ENCODE measurements around the gene EMX1. TPM values are rescaled to one million over a fixed set of nuclear protein-coding genes. Genes with fewer than 3 reads are reported as not detected.

Gene EMX1
- total and polyA plus RNA-seq, 2 of the 13 experiments (the other 11 are each of a cell fraction or from before 2014, with no cell fraction given) = 0.62 to 4.9 TPM

DNA sequence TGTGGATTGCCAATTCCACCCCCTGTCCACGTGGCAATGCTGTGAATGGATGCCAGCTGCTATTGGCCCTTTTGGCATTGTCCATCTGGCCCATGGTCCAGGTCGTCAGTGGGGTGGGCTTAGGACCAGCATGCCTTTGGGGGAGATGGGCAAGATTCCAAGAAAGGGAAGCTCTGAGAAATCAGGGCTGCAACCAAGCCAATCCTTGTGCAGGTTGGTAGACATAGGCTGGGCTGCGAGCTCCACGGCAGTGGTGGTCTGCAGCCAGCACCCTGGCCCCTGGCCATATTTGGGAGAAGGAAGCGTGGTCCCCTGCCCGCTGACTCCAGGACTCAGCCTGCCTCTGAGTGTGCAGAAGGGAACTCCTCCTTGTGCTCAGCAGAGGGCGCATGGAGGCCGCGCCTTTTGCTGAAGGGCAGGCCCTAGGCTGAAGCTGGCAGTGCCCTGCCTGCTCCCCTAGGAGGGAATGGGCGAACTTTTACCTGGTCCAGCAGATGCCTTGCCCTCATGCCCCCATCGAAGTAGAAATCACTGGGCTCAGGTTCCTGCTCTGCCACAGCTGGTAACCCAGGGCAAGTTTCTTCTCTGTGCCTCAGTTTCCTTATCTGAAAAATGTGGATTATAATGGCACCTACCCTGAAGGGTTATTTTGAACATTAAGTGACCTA is 24.7 kb upstream of the EMX1 start (continued):
- TF ChIP-seq, protein P1, sequence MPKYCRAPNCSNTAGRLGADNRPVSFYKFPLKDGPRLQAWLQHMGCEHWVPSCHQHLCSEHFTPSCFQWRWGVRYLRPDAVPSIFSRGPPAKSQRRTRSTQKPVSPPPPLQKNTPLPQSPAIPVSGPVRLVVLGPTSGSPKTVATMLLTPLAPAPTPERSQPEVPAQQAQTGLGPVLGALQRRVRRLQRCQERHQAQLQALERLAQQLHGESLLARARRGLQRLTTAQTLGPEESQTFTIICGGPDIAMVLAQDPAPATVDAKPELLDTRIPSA (CRISPR knock-in tag; IDR thresholded peaks at IDR 0.05; ENCODE audit: borderline replicate concordance) = no peak
- no peak for TF ChIP-seq FOXP1 (IDR thresholded peaks at IDR 0.05)
- no peak for TF ChIP-seq FOXP1 (CRISPR knock-in tag; IDR thresholded peaks at IDR 0.05)
- TF ChIP-seq, protein P2, sequence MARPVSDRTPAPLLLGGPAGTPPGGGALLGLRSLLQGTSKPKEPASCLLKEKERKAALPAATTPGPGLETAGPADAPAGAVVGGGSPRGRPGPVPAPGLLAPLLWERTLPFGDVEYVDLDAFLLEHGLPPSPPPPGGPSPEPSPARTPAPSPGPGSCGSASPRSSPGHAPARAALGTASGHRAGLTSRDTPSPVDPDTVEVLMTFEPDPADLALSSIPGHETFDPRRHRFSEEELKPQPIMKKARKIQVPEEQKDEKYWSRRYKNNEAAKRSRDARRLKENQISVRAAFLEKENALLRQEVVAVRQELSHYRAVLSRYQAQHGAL (CRISPR knock-in tag; IDR thresholded peaks at IDR 0.05; ENCODE audit: not compliant biosample characterization) = no peak
- no peak for TF ChIP-seq TAF15 (IDR thresholded peaks at IDR 0.05; ENCODE audit: low read depth, low read length, poor library complexity, severe bottlenecking)
- no peak for TF ChIP-seq ZNF251 (CRISPR knock-in tag; IDR thresholded peaks at IDR 0.05)
- TF ChIP-seq JDP2 (CRISPR knock-in tag; IDR thresholded peaks at IDR 0.05; ENCODE audit: borderline replicate concordance) = no peak
- TF ChIP-seq, protein P3, sequence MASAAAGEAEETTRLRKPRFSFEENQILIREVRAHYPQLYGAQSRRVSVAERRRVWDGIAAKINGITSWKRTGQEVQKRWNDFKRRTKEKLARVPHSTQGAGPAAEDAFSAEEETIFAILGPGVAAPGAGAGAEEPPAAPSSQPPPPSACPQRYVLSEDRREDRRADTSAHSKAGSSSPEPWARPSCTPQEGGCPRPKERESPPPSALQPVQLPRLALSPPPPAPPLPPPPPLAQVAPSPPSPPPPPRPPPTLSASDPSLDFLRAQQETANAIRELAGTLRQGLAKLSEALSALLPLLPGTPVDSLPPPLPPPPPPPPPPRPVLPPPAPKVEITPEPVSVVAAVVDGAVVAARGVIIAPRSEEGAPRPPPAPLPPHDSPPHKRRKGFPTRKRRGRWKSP (CRISPR knock-in tag; IDR thresholded peaks at IDR 0.05) = no peak
- TF ChIP-seq, protein P4, sequence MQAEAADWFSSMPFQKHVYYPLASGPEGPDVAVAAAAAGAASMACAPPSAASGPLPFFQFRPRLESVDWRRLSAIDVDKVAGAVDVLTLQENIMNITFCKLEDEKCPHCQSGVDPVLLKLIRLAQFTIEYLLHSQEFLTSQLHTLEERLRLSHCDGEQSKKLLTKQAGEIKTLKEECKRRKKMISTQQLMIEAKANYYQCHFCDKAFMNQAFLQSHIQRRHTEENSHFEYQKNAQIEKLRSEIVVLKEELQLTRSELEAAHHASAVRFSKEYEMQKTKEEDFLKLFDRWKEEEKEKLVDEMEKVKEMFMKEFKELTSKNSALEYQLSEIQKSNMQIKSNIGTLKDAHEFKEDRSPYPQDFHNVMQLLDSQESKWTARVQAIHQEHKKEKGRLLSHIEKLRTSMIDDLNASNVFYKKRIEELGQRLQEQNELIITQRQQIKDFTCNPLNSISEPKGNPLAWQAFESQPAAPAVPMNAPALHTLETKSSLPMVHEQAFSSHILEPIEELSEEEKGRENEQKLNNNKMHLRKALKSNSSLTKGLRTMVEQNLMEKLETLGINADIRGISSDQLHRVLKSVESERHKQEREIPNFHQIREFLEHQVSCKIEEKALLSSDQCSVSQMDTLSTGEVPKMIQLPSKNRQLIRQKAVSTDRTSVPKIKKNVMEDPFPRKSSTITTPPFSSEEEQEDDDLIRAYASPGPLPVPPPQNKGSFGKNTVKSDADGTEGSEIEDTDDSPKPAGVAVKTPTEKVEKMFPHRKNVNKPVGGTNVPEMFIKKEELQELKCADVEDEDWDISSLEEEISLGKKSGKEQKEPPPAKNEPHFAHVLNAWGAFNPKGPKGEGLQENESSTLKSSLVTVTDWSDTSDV (CRISPR knock-in tag; IDR thresholded peaks at IDR 0.05) = no peak
- no peak for TF ChIP-seq ZNF180 (CRISPR knock-in tag; IDR thresholded peaks at IDR 0.05; ENCODE audit: borderline replicate concordance, low read depth)
- TF ChIP-seq PLRG1 (conservative IDR thresholded peaks at IDR 0.05) = no peak
- TF ChIP-seq ZNF598 (CRISPR knock-in tag; IDR thresholded peaks at IDR 0.05; ENCODE audit: borderline replicate concordance) = no peak
- TF ChIP-seq, protein P5, sequence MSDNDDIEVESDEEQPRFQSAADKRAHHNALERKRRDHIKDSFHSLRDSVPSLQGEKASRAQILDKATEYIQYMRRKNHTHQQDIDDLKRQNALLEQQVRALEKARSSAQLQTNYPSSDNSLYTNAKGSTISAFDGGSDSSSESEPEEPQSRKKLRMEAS (IDR thresholded peaks at IDR 0.05) = peak; percentile 12; the same call in 1 of the 2 replicates
- TF ChIP-seq ZNF121 (CRISPR knock-in tag; IDR thresholded peaks at IDR 0.05) = no peak
- no peak for TF ChIP-seq ZNF7 (CRISPR knock-in tag; IDR thresholded peaks at IDR 0.05)
- TF ChIP-seq, protein P6, sequence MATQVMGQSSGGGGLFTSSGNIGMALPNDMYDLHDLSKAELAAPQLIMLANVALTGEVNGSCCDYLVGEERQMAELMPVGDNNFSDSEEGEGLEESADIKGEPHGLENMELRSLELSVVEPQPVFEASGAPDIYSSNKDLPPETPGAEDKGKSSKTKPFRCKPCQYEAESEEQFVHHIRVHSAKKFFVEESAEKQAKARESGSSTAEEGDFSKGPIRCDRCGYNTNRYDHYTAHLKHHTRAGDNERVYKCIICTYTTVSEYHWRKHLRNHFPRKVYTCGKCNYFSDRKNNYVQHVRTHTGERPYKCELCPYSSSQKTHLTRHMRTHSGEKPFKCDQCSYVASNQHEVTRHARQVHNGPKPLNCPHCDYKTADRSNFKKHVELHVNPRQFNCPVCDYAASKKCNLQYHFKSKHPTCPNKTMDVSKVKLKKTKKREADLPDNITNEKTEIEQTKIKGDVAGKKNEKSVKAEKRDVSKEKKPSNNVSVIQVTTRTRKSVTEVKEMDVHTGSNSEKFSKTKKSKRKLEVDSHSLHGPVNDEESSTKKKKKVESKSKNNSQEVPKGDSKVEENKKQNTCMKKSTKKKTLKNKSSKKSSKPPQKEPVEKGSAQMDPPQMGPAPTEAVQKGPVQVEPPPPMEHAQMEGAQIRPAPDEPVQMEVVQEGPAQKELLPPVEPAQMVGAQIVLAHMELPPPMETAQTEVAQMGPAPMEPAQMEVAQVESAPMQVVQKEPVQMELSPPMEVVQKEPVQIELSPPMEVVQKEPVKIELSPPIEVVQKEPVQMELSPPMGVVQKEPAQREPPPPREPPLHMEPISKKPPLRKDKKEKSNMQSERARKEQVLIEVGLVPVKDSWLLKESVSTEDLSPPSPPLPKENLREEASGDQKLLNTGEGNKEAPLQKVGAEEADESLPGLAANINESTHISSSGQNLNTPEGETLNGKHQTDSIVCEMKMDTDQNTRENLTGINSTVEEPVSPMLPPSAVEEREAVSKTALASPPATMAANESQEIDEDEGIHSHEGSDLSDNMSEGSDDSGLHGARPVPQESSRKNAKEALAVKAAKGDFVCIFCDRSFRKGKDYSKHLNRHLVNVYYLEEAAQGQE (IDR thresholded peaks at IDR 0.05; ENCODE audit: borderline replicate concordance in 1 of 2, low read depth in 1 of 2, low read length in 2 of 2) = no peak
- no peak for TF ChIP-seq NR2F6 (IDR thresholded peaks at IDR 0.05)
- TF ChIP-seq NR2F6 (CRISPR knock-in tag; IDR thresholded peaks at IDR 0.05) = no peak
- TF ChIP-seq TOE1 (CRISPR knock-in tag; IDR thresholded peaks at IDR 0.05) = no peak
- no peak for TF ChIP-seq NR2C2 (CRISPR knock-in tag; IDR thresholded peaks at IDR 0.05; ENCODE audit: borderline replicate concordance)
- TF ChIP-seq RFX5 (IDR thresholded peaks at IDR 0.05; ENCODE audit: low read depth, low read length) = no peak

Data from HepG2 (cell line).